GM19239 (cell line): ENCODE measurements around the gene UBR7.
"Not testable (repeated sequence)": the region's sequence is repeated elsewhere in the genome, so short reads cannot be mapped to it uniquely, and the experiment has no call there.

Source experiments
- DNase-seq: peaks from one replicate; pipeline ENCODE4 v3.0.0; 2011; ENCODE audit warnings: low spot score; ENCODE audit not compliant: insufficient read length
- FAIRE-seq: peaks from 2 replicates; lab custom pipeline; 2011; peaks lifted over from hg19 to GRCh38; lab: Jason Lieb, UNC

UBR7 gene

DNA sequence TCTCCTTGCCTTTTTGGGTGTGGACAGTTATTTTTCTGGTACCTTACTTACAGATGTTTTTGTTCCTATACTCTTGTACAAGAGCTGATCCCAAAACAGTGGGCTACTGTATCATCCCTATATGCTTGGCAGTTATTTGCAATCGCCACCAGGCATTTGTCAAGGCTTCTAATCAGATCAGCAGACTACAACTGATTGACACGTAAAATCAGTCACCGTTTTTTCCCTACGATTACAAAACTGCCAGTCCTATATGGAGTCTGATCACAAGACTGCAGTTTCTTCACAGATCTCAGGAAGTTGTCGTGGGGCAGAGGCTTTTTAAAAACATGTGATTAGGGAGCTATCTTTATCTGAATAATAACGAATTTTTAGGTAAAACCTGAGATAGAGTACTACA, 20.6 kb upstream of the UBR7 start:
- DNase-seq (no peak), FAIRE-seq (peak; percentile 63)

DNA sequence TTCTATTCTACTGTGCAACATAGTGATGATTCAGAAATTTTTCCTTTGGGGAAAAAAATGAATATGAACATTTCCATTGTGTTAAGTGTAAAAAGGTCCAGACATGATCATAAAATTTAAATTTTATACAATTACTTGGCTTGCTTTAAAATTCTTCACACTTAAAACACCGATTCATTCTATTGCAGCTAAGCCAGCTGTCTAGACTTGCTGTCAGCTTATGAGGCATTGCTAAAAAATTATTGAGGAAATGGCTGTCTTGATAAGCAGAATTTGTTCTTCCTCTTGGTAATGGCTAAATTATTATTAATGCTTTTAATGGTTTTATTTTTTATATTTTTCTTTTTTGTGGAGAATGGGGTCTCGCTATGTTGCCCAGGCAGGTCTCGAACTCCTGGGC, 20.1 kb upstream of the UBR7 start:
- no peak for DNase-seq
- FAIRE-seq = no peak

DNA sequence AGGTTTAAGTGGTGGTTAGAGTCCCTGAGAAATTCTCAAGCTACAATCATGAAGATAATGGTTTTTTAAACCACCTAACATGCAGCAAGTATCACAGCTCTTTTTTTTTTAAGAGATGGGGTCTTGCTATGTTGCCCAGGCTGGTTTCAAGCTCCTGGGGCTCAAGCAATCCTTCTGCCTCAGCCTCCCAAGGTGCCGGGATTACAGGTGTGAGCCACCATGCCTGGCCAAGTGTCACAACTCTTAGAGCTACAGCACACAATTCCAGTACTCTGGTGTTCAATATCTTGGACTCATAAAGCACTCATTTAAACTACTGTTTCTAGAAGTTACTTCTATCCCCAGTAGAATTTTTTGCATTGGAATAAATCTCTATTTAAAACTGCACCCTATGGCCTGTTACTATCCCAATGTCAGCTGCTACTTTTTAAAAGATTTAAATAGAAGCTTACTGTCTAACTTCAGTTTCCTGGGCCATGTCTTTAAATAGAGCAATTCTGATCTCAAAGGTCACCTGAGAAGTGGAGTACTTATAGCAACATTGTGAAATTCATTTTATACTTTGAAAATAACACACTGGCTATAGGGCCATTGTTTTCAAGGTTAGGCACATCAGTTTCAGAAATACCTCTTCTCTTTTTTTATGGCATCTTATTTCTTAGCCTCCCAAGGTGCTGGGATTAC, 11.6 kb upstream of the UBR7 start:
- DNase-seq (no peak), FAIRE-seq (no peak)

DNA sequence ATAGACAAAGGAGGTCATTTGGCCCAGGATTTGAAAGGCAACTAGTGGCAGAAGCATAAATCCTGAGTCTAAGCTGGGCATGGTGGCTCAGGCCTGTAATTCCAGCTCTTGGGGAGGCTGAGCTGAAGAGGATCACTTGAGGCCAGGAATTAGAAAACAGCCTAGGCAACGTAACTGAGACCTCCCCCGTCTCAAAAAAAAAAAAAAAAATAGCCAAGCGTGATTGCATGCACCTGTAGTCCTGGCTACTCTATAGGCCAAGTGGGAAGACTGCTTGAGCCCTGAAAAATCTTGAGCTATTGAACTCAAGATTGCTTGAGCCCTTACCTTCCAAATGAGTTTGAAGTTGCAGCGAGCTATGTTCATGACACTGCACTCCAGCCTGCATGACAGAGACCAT, 8.0 kb upstream of the UBR7 start:
- DNase-seq = no peak
- FAIRE-seq = no peak

DNA sequence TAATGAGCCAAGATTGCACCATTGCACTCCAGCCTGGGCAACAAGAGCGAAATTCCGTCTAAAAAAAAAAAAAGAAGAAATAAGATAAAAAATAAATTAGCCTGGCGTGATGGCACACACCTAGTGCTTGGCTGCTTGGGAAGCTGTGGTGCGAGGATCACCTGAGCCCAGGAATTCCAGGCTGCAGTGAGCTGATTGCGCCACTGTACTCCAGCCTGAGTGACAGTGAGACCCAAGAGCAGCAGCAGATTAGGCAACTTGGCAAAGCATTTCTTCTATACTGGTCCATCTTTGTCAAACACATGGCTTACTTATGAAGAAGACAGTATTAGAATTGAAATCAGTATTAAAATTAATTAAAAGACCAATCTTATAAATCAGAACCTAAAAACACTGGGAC, 6.5 kb upstream of the UBR7 start:
- DNase-seq (no peak), FAIRE-seq (no peak)

DNA sequence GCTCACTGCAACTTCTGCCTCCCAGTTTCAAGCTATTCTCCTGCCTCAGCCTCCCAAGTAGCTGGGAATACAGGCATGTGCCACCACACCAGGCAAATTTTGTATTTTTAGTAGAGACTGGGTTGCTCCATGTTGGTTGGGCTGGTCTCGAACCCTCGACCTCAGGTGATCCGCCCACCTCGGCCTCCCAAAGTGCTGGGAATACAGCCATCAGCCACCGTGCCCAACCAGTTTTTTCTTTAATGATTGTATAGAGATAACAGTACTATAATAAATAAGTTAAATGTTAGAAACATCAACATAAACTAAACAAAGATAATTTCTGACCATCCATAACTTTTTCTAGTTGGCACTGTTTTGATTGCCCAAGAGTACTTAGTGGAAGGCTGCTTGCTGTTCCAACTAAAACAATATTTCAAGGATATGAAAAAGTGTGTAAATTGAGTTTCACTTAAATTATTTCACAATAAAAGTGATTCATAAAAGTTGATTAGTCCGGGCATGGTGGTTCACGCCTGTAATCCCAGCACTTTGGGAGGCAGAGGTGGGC, 5.8 kb upstream of the UBR7 start:
- no peak for DNase-seq
- FAIRE-seq = no peak

DNA sequence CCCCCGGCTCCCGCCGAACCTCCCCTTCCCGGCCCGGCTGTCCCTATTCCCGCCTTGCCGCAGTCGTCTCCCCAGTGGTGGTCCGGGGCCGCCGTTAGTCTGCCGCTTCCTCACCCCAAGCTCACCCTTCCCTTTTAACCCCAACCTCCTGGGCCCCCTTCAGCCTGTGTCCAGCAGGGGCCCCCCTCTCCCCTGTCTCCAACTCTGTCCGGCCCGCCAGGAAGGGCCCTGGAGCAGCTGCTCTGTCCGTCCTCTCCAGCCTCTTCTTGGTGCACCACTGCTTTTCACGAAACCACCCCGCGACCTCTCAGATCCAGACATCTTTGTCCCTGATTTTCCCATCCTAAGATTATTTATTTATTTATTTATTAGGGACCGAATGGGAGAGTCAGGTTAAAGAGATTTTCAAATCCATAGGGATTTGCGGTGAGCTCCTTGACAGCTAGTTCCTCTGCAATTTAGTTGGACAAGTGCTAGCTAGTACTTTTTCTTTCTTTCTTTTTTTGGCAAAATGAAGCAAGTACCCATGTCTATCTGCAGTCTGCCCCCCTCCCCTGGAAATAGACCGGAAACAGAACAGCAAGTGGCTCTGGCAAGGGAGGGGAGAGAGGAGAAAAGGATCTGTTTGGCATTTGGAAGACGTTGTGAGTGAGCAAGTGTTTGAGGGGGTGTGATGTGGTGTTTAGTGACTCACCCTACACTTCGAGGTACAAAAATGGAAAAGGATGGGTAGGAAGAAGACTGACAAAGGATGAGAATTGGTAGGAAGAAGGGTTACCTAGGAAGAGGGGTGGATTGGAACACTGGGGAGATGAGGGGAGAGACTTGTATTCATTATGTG, 632 bp downstream of the UBR7 start:
- DNase-seq (no peak), FAIRE-seq (peak; percentile 28)

DNA sequence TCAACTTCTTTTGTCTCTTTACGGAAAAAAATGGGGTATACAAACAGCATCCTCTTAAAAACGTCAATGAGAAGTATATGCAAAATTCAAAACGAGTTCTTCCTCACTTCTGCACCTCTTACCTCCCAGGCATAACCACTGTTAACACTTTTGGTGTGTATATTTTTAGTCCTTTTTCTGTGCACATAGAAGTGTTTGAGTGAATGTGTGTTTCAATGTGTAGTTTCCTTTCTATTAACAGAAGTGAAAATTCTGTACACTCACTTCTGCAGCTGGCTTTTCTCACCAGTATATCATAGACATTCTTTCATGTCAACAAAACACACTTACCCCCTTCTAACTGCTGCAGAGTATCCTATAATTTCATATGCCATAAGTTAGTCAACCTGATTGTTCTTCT, 5.4 kb downstream of the UBR7 start:
- FAIRE-seq = peak; percentile 74
- DNase-seq = no peak

DNA sequence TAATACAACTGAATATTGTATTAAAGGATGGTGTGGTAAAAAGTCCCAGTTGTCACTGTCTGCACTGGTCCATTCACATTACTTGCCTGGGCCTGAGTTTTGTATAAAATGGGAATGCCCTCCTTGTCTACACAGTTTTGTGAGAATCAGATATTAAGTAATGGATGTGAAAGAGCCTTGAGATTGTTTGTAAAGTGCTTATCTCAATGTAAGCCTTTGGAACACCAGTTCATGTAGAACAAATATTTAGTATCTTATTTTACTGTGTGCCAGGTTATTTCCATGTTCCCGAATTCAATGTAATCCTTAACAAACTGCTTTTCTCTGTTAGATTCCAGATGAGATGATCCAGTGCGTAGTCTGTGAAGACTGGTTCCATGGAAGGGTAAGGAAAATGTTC, 7.5 kb downstream of the UBR7 start:
- no peak for DNase-seq

DNA sequence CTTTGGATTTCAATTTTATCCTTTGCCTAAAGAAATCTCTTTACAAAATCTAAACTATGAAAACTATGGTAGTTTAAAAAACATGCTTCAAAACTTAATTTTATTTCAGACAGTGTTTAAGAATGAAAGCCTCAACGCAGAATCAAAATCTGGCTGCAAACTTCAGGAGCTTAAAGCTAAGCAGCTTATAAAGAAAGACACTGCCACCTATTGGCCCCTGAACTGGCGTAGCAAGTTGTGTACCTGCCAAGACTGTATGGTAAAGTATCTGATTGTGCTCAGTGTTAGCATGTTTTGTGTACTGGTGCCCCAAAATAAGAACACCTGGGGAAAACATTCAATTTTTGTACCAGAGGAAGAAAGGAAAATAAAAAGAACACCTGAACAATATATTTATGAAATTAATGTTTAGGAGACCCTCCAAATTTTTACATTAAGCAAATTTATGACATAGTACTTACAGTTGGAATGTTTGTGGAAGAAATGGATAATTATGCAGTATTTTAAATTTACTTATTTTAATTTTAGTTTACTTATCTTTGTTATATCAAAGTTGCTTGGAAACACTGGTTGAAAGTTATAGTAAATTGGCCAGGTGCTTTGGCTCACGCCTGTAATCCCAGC, 12.2 kb downstream of the UBR7 start:
- DNase-seq = no peak
- FAIRE-seq = peak; percentile 52

More for the DNA sequence above, 7.5 kb downstream of the UBR7 start:
- FAIRE-seq = no peak

DNA sequence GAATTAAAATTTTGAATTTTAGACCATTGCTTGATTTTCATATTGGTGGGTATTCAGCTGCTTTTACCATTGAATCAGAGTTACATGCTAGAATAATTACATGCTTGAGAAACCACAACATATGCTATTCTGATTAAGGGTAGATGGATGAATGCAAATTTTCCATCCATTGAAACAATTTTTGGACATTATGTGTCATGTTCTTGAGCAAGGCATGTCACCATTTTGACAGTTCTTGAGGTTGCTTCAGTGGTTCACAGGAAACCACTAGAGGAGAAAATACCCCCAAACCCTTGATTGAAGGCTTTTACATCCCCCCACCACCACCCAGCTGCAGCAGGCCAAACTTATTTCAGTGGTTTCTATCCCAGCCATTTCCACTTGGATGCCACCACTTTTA, 13.5 kb downstream of the UBR7 start:
- FAIRE-seq = no peak
- no peak for DNase-seq

DNA sequence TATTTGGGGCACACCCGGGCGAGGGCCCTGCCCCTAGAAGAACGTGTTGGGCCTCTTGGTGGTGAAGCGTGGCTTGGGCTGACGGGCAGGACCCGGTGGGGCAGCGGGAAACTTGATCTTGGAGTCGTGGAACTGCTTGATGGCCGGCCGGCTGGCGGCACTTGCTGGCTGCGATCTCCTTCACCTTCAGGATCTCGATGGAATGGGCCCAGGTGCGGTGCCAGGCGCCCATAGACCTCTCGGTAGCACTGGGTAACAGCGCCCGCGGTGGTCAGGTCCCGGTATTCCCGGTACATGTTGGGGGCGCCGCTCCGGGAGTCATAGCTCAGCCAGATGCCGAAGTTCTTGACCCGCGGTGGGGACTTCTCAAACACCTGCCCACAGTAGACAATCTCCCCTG, 16.5 kb downstream of the UBR7 start:
- no peak for FAIRE-seq
- no peak for DNase-seq

DNA sequence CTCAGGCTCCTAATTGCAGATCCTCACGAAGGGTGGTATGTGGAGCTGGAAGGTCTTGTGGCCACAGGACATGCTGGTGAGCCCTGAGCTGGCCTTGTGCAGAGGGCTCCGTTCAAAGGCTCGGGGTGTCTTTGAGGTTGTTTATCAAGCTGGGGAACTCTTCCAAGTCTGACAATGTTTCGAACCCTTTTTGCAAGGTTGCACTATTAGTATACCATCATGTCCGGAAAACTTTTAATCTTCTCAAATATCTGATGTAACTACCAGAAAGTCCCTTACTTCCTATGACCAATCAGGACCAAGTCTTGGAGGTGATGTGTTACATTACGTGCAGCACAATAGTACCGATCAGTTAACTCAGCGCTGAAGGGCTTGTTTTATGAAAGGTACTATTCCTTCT, 21.5 kb downstream of the UBR7 start:
- DNase-seq (no peak), FAIRE-seq (no peak)

DNA sequence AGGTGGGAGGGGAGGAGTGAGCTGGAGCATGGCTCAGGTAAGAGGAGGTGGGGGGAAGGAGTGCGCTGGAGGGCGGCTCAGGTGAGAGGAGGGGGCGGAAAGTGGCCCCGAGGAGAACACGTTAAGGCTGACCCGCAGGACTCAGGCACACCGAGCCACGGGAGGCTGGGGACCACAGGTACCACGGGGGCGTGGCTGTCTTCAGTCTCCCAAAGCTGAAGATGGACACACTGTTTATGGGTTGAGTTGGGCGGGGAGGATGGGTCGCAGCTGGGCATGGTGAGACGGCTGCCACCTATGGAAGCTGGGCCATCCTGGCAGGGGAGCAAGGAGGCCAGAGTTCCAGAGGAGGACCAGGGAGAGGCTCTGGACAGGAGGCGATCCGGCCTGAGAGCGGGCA, 23.5 kb downstream of the UBR7 start:
- DNase-seq (no peak), FAIRE-seq (no peak)

DNA sequence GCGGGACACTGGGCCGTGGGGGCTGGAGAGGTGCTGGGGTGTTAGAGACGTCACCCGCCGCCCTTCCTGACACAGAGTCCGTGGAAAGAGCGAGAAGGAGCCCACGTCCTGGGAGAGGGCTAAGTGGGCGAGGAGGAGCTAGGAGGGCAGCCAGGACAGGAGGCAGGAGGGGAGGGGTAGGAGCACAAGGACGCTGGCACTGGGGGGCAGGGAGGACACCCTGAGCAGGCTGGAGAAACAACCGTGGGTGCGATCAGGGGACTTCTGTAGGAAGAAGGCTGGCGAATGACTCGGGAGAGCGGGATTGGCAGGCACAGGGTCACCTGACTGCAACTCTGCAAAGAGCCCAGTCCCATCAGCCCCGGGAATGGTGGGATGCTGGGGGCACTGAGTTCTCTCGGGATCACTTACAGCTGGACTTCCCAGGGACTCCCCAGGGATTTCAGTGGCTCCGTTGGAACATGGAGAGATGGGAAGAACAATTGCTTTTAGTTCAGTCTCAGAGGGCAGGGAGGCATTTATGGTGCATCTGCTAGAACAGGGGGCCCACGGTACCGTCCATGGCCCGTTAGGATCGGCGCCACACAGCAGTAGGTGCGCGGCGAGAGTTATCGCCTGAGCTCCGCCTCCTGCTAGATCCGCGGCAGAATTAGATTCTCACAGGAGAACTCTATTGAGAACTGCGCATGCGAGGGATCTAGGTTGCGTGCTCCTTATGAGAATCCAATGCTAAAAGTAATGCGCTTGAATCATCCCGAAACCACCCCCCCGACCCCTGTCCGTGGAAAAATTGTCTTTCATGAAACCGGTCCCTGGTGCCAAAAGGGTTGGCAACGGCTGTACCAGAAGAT, 24.3 kb downstream of the UBR7 start:
- FAIRE-seq (no peak), DNase-seq (no peak)

DNA sequence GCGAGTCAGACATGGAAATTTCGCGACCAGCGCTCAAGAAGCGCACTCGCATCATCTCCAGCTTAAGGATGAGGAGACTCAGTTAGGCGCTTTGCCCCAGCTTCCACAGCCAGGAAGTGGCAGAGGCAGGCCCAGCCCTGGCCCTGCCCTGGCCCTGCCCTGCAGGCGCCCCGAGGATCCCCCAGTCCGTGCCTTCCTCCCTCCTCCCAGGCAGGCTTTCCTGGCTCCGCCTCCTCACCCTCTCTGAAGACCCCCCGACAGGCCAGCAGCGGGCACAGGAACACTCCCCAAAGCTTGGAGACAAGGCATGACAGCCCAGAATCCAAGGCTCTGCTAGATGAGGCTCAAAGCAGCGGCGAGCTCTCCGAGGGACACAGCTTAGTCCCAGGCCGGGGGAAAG, 25.1 kb downstream of the UBR7 start:
- DNase-seq (no peak), FAIRE-seq (no peak)

DNA sequence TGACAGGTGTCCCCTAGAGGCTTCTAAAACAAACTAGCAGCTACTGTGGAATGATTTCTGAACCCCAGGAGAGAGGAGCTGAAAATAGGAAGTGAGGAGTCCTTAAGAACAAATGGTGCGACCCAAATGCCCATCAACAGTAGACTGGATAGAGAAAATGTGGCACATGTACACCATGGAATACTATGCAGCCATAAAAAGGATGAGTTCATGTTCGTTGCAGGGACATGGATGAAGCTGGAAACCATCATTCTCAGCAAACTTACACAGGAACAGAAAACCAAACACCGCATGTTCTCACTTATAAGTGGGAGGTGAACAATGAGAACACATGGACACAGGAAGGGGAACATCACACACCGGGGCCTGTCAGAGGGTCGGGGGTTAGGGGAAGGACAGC, 26.0 kb downstream of the UBR7 start:
- FAIRE-seq, DNase-seq: not testable (repeated sequence)

DNA sequence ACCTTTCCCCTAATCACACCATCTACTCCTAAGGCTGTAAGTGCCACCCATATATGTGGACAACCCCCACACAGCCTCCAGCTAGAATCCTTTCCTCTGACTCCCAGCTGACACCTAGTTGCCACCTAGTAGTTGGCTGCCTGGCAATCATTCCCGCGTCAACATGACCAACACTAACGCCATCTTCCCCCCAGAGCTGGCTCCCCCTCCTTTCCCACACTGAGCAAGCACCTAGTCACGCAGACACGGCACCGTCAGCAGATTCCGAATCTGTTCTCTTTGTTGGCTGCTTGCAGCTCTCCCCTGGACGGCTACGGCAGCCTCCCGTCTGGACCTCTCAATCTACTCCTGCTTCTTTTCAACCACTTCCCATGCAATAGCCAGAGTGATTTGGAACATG, 27.7 kb downstream of the UBR7 start:
- FAIRE-seq (no peak), DNase-seq (no peak)

DNA sequence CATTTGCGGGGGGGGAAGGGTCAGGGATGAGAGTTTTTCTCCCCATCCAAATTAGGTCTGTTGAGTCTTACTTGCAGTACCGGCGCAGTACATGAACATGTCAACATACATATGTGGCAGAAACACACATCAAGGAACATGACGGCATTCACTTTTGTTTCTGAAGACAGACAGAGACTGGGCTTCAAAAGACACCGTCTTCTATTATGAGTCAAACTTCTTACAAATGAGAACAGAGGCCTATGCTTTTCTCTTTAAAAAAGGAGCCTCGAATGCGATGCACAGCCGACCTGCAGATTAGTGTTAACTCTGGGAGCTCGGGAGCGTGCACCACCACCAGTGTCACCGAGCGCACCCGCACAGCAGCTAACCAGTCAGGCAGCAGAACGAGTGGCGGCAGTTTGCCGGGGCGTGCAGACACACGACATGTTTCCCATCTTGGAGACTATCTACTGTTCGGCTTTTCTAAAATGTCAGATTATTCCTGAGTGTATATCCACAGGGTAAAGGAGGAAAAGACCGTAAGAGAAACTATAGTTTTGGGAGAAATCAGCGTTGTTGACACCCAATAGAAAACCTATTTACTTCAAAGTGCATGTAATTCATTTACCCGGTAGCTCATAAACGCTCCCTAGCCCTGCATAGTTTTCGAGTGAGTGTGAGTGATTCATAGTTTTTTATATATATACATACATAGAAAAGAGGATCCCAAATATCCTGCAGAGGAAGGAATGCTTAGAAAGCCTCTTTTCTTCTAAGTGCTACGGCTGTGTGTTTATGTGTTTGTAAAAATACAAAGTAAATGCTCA, 33.0 kb downstream of the UBR7 start:
- DNase-seq (no peak), FAIRE-seq (no peak)

DNA sequence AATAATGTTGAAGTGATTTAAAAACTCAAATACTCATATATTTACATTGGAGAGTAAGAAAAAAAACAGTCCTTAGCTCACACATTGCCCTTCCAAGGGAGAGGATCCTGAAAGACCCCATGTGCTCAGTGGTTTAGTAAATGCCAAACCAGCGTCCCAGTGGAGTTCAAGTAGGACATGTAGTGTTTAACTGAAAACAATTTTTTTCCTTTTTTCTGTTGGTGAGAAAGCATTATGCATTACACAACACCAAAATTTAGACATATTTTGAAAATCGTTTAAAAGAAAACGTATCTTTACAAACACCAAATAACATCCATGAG, 33.6 kb downstream of the UBR7 start:
- FAIRE-seq = no peak
- no peak for DNase-seq
